ENCODE data around the gene SLC6A7.

DNA sequence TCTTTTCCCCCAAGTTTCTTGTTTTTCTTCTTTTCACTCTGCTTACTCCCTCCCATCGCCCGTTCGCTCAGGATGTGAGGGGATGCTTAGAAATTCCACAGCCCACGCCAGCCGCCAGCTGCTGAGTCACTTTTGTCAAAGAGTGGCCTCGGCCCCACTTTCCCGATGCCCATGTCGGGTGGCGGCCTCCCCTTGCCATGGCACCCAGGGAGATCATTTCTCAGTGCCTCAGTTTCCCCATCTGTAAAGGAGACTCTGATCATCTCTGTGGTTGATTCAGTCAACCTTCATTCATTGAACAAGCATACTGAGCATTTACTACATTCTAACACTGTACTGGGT, 33.9 kb upstream of the SLC6A7 start:
- TF ChIP-seq, protein P1, sequence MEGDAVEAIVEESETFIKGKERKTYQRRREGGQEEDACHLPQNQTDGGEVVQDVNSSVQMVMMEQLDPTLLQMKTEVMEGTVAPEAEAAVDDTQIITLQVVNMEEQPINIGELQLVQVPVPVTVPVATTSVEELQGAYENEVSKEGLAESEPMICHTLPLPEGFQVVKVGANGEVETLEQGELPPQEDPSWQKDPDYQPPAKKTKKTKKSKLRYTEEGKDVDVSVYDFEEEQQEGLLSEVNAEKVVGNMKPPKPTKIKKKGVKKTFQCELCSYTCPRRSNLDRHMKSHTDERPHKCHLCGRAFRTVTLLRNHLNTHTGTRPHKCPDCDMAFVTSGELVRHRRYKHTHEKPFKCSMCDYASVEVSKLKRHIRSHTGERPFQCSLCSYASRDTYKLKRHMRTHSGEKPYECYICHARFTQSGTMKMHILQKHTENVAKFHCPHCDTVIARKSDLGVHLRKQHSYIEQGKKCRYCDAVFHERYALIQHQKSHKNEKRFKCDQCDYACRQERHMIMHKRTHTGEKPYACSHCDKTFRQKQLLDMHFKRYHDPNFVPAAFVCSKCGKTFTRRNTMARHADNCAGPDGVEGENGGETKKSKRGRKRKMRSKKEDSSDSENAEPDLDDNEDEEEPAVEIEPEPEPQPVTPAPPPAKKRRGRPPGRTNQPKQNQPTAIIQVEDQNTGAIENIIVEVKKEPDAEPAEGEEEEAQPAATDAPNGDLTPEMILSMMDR (IDR thresholded peaks at IDR 0.05), result no peak
- TF ChIP-seq POLR2AphosphoS5 (IDR thresholded peaks at IDR 0.05), result no peak
- TF ChIP-seq EP300 (IDR thresholded peaks at IDR 0.05), result no peak
- TF ChIP-seq POLR2A (IDR thresholded peaks at IDR 0.05), result no peak

Data from sigmoid colon (tissue), 4 donors.